HG02642 (cell line): ENCODE measurements around the gene ITGA4.
"Not testable (repeated sequence)": the region's sequence is repeated elsewhere in the genome, so short reads cannot be mapped to it uniquely, and the experiment has no call there.

ENCODE experiments used
- ATAC-seq: cut with Tn5 transposase; IDR thresholded peaks from one replicate; pipeline ENCODE4 v1.9.1; 2021; ENCODE audit warnings: mild to moderate bottlenecking; ENCODE audit not compliant: unreplicated experiment, poor library complexity

ITGA4 gene

GRCh38 chr2:181457121-181457740 lies at the start of gene ITGA4:
ITGA4 (plus strand) TSS chr2:181457386; CDS start chr2:181457655, 269 bp downstream.
- peak; percentile 85 for ATAC-seq

GRCh38 chr2:181408861-181409260 lies 48.3 kb upstream of the ITGA4 start:
- no peak for ATAC-seq

DNA sequence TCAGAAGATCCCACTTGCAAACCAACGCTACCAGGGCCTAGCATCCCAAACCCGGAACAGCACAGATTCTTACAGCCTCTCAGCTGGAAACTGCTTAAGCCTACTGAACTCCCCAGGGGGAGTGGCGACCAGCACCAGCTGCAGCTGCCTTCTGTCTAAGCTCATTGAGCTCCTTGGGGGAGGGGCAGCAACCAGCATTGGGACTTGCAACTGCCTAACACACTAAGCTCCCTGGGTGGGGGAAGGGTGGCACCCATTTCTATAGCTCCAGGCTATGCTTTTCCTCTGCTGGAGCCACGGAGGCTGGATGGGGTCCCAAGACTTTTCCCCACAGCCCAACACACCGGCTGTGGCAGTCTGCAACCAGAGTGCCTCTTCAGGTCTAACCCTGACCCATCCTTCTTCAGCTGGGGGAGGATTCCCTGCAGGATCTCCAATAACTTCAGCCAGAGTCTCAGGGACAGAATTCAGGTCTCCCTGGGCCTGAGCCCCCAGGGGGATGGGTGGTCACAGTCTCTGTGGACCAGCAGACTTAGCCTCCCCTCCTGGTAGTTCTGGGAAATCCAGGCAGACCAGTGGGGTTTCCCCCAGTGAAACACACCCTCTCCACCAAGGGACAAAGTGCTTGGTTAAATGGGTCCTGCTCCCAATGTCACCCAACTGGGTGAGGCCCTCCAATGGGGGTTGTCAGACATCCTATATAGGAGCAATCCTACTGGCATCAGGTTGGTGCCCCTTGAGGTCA lies 45.9 kb upstream of the ITGA4 start:
- peak; percentile 98 for ATAC-seq

DNA sequence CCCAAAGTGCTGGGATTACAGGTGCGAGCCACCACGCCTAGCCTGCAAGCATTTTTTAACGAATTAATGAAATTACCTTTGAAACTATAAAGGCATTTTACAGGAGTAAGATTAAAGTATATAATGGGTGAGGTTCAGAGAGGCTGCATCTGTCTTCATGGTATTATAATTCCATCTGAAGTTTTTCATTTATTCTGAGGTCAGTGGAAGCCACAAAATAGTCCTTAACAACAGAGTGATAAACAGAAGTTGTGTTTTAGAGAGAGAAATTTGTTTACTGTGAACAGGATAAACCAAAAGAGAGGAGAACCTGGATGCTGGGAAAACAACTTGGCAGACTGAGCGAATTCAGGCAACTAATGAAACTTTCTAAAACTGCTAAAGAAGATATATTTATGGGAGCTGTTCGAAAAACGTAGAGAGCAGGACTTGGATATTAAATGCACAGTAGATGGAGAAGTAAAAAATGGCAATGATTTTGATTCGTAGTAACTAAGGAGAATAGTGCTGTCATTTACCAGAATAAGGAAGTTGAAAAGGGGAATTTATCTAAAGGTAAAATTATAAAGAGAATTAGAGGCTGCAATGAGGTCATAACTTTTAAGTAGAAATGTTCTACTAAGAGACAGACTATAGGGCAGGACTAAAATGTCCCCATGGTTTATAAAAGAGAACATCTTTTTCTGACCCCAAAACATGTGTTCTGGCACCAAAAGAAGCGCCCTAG lies 37.9 kb upstream of the ITGA4 start:
- ATAC-seq: no peak

DNA sequence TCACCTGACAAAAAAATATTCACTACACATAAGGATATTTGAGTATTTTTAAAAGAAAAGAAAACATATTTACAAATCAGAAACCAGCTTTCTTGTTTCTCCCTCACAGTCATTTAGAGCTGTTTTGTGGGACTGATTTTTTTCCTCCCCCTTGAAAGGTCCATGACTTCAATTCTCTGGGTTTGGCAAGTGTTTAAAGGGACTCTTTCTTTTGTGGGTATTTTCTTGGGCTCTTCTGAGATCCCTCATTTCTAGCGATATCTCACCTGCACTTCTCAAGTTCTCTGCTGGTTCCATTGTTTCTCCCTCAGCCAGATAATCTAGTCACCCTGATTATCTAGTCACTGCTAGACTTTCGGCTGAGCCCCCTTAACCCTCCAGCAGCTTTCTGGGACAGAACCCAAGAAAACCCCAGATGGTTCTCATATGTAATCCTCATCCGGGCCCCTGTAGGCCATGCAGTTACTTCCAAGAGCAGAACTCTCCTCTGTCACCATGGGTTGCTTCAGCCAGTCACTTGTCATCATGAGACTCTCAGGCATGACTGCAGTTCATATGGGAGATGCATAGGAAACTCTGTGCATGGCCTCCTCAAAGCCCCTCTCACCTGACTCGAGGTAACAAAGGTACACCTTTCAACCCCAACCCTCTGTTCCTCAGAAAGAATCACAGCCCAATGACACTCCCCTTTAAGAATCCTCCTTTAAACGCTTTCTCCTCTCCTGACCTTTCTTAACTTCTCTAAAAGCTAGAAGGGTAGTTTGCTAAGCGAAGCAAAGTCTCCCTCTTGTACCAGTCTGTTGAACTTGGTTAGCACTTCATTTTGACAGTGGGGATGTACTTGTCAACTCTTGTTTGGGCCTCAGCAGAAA lies 36.7 kb upstream of the ITGA4 start:
- no peak for ATAC-seq

- no peak for ATAC-seq
These were observed 36.1 kb upstream of the ITGA4 start for GRCh38 chr2:181421131-181421458.

DNA sequence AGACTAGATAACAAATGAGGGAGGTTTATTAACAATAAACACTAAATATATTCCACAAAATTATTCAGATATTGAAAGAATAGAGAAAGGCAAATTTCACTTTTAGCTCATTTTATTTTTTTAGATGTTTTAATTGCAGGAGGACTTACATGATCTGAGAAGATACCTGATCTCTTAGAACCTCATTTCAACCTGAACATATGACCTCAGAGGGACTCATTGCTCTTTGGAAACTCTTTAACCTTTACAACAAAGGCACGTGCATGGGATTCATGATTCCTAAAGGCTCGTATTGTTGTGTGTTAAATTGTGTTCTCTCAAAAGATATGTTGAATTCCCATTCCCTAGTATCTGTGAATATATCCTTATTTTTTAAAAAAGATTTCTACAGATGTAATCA lies 35.7 kb upstream of the ITGA4 start:
- ATAC-seq: no peak

DNA sequence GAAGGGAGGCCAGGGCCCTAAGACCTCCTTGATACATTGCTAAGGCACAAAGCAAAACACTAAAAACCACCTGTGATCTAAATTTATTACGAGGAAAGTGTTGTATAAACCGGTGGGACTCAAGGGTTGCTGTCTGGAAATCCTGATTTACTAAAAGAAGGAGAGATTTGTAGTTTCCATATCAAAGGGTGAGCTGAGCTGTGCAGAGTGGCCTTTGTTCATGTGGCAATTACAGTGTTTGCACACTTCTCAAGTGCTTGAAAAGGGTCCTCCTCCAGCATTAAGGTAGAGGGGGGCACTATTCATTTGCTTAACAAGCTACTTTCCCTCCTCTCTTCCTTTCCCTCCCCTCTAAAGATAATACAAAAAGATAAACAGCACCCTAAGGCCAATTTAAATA lies 30.5 kb upstream of the ITGA4 start:
- no peak for ATAC-seq

DNA sequence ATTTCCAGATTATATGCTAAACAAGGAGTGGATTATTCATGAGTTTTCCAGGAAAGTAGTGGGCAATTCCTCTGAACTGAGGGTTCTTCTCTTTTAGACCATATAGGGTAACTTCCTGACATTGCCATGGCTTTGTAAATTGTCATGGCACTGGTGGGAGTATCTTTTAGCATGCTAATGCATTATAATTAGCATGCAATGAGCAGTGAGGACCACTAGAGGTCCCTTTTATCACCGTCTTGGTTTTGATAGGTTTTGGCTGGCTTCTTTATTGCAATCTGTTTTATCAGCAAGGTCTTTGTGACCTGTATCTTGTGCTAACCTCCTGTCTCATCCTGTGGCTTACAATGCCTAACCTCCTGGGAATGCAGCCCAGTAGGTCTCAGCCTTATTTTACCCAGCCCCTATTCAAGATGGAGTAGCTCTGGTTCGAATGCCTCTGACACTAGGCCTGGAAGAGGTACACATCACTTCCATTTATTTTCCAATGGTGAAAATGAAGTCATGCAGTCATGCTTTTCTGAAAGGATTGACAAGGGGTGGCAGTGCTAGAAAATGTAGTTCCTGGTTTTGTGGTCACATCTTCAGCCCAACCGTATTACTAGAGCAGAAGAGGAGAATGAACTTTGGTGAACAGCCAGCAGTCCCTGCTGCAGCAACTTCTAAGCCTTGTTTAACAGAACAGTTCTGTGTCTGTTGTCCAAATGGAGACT lies 26.6 kb upstream of the ITGA4 start:
- ATAC-seq: no peak

- no peak for ATAC-seq
These were observed 25.5 kb upstream of the ITGA4 start for GRCh38 chr2:181431674-181432073.

- ATAC-seq: no peak
These were observed 18.9 kb upstream of the ITGA4 start for GRCh38 chr2:181438261-181438660.

DNA sequence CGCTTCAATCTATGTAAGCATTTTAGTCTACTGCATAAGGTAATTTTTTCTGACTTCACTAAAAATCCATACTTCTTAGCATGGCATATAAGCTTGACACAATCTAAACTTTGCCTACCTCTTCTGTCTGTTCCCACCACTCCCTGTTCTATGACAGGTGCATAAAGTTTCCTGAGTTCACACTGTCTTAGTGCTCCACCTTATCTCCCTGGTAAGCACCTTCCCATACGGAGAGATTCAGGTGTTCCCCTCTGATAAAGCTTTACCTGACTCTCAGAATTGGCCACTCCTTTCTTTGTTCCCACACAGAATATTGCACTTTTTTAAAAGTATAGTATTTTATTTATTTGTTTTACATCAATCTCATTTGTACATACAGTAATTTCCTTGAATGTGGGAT lies 16.8 kb upstream of the ITGA4 start:
- no peak for ATAC-seq

DNA sequence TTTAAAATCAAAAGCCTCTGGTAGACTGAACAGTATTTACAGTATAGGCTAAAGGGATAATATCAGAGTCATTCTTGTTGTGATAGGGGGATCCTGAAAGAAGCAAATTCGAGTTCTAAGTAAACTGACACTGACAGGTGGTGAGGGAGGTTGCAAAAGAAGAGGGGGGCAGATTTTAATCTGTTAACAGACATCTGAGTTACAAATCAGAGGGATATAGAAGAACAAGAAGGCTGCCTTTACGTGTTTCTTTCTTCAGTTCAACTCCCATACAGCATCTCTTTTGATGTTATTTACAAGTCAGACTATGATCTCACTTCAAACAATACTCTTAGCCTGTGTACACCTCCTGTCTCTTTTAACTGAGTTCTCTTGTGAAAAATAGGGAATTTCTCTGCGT lies 16.3 kb upstream of the ITGA4 start:
- ATAC-seq: no peak

GRCh38 chr2:181441670-181442069 lies 15.5 kb upstream of the ITGA4 start:
- no peak for ATAC-seq

DNA sequence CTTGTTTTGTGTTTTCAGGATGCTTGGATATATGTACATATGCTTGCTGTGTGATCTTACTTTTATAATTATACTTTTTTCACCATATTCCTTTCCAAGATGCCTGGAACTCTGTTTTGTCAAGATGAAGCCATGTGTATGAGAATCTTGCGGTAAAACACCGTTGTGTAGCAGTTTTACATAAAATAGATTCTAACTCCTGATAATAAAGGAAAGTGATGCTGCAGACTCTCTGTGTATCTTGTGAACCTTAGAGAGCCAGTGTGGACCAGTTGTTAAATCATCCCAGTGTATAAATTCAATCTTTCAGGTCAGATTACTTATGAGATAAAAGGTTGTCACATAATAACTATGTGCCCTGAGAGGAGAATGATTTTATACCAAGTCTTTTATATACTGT lies 12.5 kb upstream of the ITGA4 start:
- no peak for ATAC-seq

GRCh38 chr2:181446985-181447384 lies 10.2 kb upstream of the ITGA4 start:
- no peak for ATAC-seq

GRCh38 chr2:181449278-181449677 lies 7.9 kb upstream of the ITGA4 start:
- not testable (repeated sequence) for ATAC-seq

DNA sequence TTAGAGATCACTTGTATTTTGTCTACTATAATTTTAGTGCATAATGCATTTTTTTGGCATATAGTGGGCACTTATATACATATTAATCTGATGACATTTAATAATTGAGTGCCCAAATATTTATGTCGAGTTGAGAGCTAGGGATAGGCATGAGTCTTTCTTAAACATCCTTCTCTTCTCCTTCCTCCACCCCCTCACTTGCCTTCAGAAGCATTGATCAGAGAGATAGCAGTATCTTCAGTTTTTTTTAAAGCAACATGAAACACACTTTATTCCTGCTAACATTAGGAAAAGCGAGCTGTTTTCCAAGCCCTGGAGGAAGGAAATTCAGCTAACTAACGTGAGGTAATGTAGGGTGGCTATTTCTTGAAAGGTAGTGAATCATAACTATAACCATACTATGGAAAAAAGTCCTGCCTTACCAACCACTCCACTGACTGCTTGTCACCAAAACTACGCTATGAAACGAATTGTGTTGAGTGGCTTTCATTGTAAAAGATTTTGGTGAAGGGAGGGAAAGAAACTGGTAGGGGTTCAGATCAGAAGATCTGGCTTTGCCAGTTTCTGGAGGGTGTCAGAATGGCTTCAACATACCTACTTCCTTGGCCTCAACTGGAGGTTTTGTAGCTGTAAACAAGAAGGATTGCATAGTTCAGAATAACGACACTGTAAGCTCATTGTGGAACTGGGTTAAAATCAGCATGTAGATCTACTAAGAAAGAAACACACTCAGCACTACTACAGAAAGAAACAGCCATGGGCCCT lies 2.3 kb upstream of the ITGA4 start:
- ATAC-seq: no peak

DNA sequence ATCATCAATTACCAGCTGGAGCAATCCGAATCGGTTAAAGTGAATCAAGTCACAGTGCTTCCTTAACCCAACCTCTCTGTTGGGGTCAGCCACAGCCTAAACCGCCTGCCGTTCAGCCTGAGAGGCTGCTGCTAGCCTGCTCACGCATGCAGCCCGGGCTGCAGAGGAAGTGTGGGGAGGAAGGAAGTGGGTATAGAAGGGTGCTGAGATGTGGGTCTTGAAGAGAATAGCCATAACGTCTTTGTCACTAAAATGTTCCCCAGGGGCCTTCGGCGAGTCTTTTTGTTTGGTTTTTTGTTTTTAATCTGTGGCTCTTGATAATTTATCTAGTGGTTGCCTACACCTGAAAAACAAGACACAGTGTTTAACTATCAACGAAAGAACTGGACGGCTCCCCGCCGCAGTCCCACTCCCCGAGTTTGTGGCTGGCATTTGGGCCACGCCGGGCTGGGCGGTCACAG lies 496 bp upstream of the ITGA4 start:
- peak; percentile 79 for ATAC-seq
